Stomach smooth muscle (tissue), 2 donors: ENCODE data around the gene OR2AG1.

Experiments
- H3K27ac ChIP-seq: one replicate; pipeline ENCODE4 v1.7.0; 2013; ENCODE audit warnings: mild to moderate bottlenecking, low read length, inconsistent platforms
- H3K27me3 ChIP-seq, 2 donors: one replicate each; pipeline ENCODE4 v1.7.0; 2013; ENCODE audit warnings: low read length in 2 of 2; ENCODE audit not compliant: insufficient read depth in 2 of 2, control insufficient read depth in 1 of 2
- H3K36me3 ChIP-seq, 2 donors: one replicate each; pipeline ENCODE4 v1.7.0; 2013; ENCODE audit warnings: low read length in 2 of 2; ENCODE audit not compliant: control insufficient read depth in 2 of 2, insufficient read depth in 2 of 2
- H3K4me1 ChIP-seq: one replicate; pipeline ENCODE4 v1.7.0; 2013; ENCODE audit warnings: low read length; ENCODE audit not compliant: control insufficient read depth, insufficient read depth
- H3K4me3 ChIP-seq, 2 donors: one replicate each; pipeline ENCODE4 v1.7.0; 2013; ENCODE audit warnings: low read length in 2 of 2
- H3K9ac ChIP-seq, 2 donors: one replicate each; pipeline ENCODE4 v1.7.0; 2013; ENCODE audit warnings: low read length in 2 of 2, mild to moderate bottlenecking in 1 of 2
- H3K9me3 ChIP-seq, 2 donors: one replicate each; pipeline ENCODE4 v1.7.0; 2013; ENCODE audit warnings: low read length in 2 of 2; ENCODE audit not compliant: control insufficient read depth in 2 of 2
- donor health status: healthy.
- donor health status: Pancreatic carcinoma.

OR2AG1 gene, protein sequence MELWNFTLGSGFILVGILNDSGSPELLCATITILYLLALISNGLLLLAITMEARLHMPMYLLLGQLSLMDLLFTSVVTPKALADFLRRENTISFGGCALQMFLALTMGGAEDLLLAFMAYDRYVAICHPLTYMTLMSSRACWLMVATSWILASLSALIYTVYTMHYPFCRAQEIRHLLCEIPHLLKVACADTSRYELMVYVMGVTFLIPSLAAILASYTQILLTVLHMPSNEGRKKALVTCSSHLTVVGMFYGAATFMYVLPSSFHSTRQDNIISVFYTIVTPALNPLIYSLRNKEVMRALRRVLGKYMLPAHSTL

DNA sequence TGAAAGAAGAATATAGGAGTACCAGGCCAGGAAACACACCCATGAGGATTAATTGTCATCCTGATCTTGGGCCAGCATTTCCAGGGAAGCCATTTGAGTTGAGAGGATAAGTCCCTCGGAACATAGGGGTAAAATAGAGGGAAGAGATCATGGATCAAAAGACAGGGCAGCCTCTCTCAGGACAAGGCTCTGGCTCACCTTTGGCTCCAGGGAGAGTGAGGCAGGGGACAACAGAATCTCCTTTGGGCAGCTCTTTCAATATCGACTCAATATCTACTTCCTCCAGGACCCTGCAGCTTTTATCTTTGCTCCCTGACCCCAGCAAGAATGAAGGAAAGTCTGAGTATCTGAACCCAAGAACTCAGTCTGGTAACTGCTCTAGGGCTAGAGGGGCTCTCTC lies at the start of gene OR2AG1:
Gene OR2AG1, plus strand, starts transcription at position 301 of the 400 bp plus-strand sequence. CDS start 2,018 bp downstream, outside the sequence.
- Histone ChIP-seq H3K9ac (no peak within 1 kb of the TSS), H3K4me3 (no peak within 1 kb of the TSS), H3K9me3 (no peaks in the 10 kb centered on the region), H3K36me3 (no peaks in the 10 kb centered on the region), H3K27me3 (no peaks in the 10 kb centered on the region), H3K4me1 (no peaks in the 10 kb centered on the region), H3K27ac (no peak within 1 kb of the TSS)

DNA sequence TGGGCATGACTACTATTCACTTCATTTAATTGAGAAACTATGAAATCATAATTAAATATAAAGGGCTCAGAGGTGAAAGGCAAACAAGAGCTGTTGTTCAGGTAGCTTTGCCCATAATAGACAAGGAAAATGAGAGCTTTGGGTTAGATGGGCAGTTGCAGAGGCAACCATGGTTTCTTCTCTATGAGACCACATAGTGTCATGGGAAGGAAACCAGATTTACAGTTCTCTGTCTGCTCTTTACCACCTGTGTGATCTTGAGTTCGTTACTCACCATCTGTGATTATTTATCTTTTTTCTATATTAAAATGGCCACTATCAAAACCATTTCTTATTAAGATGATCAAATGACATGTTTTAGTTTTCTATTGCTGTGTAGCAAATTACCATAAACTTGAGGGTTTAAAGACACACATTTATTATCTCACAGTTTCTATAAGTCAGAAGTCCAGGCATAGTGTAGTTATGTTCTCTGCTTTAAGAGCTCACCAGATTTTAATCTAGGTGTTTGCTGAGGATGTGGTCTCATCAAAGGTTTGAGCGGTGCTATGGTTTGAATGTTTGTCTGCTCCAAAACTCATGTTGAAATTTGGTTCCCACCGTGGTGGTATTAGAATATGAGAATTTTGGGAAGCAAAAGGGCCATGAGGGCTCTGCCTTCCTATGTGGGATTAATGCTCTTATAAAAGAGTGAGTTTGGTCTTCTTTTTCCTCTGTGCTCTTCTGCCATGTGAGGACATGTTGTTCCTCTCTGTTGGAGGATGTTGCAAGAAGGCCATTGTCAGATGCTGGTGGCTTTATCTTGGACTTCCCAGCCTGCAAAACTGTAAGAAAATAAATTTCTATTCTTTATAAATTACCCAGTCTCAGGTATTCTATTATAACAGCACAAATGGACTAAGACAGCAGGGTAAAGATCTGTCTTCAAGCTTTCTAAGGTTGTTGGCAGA lies 49.2 kb upstream of the OR2AG1 start:
- Histone ChIP-seq H3K4me1 (no peaks in the 10 kb centered on the region), H3K4me3 (no peak overlapping the region), H3K9me3 (no peaks in the 10 kb centered on the region), H3K36me3 (no peaks in the 10 kb centered on the region), H3K9ac (no peak overlapping the region), H3K27ac (no peak overlapping the region), H3K27me3 (no peaks in the 10 kb centered on the region)

DNA sequence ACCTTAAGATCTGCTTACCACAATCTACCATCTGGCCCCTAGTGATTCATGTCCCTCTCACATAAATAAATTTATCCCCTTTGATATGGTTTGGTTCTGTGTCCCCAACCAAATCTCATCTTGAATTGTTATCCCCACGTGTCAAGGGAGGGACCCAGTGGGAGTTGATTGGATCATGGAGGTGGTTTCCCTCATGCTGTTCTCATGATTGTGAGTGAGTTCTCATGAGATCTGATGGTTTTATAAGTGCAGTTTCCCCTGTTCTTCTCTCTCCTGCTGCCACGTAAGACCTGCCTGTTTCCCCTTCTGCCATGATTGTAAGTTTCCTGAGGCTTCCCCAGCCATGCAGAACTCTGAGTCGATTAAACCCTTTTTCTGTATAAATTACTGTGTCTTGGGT lies 48.2 kb upstream of the OR2AG1 start:
- H3K4me3 ChIP-seq: no peak overlapping the region
- no peak overlapping the region for H3K27ac ChIP-seq
- no peaks in the 10 kb centered on the region for H3K27me3 ChIP-seq
- no peaks in the 10 kb centered on the region for H3K36me3 ChIP-seq
- no peaks in the 10 kb centered on the region for H3K9me3 ChIP-seq
- H3K4me1 ChIP-seq: no peaks in the 10 kb centered on the region
- no peak overlapping the region for H3K9ac ChIP-seq

DNA sequence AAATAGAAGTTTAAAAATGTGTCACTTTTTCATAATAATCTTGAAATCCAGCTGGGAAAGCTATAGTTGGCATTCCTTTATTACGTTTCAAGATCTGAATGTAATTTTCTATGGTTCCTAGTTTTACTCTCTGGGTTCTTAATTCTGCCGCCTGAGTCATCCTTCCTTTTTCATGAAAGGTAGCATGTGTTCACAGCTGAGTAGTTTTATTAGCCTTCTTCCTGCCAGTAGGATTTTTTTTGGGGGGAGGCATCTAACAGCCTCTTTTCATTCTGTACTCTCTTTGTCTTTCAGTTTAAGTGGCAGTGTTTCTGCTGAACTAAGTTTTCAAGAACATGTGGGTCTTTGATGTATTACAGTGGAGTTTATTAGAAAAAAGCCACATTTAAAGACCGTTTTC lies 47.5 kb upstream of the OR2AG1 start:
- no peaks in the 10 kb centered on the region for H3K9me3 ChIP-seq
- no peak overlapping the region for H3K27ac ChIP-seq
- H3K9ac ChIP-seq: no peak overlapping the region
- no peak overlapping the region for H3K4me3 ChIP-seq
- no peaks in the 10 kb centered on the region for H3K36me3 ChIP-seq
- no peaks in the 10 kb centered on the region for H3K27me3 ChIP-seq
- H3K4me1 ChIP-seq: no peaks in the 10 kb centered on the region

DNA sequence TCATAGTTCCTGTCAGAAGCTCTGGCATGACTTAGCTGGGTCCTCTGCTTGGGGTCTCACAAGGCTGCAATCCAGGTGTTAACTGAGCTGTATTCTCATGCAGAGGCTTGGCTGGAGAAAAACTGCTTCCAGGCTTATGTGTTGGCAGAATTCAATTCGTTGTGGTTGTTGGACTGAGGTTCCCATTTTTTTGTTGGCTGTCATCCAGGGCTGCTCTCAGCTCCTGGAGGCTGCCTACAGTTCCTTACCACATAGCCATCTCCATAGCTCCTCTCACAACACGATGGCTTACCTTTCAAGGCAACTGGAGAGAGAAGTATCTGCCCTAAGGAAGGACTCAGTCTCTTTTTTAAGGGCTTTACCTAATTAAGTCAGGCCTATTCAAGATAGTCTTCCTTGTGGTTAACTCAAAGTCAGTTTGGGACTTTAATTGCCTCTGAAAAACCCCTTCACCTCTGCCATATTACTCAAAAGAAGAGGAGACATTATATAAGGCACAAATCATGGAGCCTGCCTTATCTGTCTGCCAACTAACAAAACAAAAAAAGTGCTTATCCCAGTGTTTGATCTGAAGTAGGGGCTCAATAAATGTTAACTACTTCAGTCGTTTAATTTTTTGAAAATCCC lies 46.2 kb upstream of the OR2AG1 start:
- Histone ChIP-seq H3K36me3 (no peaks in the 10 kb centered on the region), H3K4me1 (no peaks in the 10 kb centered on the region), H3K4me3 (no peak overlapping the region), H3K9ac (no peak overlapping the region), H3K27ac (no peak overlapping the region), H3K9me3 (no peaks in the 10 kb centered on the region), H3K27me3 (no peaks in the 10 kb centered on the region)

DNA sequence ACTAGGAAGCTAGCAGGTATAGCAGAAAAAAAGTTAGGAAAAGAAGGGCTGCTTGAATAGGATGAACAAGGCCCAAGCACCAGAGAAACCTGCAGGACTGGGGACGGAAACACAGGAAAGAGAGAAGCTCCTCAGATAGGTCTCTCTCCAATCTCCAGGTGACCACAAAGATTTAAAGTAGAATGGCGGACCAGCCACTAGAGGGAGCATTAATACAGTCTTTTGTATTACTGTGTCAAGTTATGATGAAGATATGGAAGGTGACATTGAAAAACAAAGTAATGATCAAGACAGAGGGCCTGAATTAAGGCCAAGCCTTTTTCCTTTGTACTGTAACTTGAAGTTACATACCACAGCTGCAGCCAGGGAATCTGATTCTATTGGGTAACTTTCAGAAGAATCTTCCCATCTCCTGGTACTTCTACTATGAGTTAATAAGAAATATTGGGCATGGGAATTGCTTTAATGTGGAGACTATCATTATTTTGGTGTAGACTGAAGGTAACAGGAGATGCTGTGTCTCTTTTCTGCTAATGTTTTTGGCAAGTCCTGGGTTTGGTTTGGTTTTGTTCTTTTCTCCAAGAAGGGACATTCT lies 44.9 kb upstream of the OR2AG1 start:
- Histone ChIP-seq H3K9me3 (no peaks in the 10 kb centered on the region), H3K4me1 (no peaks in the 10 kb centered on the region), H3K27me3 (no peaks in the 10 kb centered on the region), H3K27ac (no peak overlapping the region), H3K4me3 (no peak overlapping the region), H3K36me3 (no peaks in the 10 kb centered on the region), H3K9ac (no peak overlapping the region)

DNA sequence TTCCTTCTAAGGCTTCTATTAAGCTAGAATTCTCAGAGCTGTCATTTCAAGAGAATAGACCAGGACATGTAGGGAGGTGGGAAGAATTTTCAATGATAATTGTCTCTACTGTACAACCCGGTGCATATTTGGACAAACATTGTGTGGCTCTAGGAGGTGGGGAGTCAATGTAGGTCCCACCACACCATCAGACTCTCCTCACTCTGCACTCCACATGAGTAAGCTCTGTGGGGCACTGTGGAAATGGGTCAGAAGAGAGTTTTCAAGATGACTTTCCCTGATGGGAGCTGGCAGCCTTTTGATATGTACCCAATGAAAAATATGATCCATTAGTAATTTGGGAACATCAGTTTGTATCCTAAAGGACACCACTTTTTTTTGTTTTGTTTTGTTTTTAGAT lies 44.2 kb upstream of the OR2AG1 start:
- H3K4me1 ChIP-seq: no peaks in the 10 kb centered on the region
- no peak overlapping the region for H3K27ac ChIP-seq
- H3K27me3 ChIP-seq: no peaks in the 10 kb centered on the region
- no peaks in the 10 kb centered on the region for H3K36me3 ChIP-seq
- H3K9me3 ChIP-seq: no peaks in the 10 kb centered on the region
- no peak overlapping the region for H3K9ac ChIP-seq
- H3K4me3 ChIP-seq: no peak overlapping the region

DNA sequence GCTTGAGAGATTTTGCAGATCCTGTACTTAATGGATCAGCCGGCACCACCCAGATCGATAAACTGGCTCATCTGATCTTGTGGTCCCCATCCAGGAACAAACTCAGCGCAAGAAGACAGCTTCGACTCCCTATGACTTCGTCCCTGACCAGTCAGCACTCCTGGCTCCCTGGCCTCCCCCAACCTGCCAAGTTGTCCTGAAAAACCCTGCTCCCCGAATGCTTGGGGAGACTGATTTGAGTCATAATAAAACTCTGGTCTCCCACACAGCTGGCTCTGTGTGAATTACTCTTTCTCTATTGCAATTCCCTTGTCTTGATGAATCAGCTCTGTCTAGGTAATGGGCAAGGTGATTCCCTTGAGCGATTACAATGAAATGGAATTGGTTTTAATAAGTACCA lies 40.6 kb upstream of the OR2AG1 start:
- Histone ChIP-seq H3K27ac (no peak overlapping the region), H3K4me1 (no peaks in the 10 kb centered on the region), H3K27me3 (no peaks in the 10 kb centered on the region), H3K36me3 (no peaks in the 10 kb centered on the region), H3K9me3 (no peaks in the 10 kb centered on the region), H3K9ac (no peak overlapping the region), H3K4me3 (no peak overlapping the region)

DNA sequence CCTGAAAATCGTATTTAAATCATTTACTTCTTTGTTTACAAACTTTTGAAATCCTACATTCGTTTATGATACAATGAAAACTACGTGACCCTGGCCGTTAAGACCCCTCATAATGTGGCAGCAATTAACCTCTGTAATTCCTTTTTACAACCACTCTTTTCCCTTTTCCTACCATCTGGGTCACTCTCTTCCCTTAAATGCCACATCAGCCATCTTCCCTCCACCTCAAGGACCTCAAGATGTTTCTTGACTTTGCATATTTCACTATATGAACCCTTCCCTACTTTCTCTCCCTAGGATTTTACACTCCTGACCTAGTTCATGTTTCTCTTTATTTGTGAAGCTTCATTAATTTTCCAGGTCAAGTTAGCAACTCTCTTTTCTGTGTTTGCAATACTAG lies 37.8 kb upstream of the OR2AG1 start:
- H3K36me3 ChIP-seq: no peaks in the 10 kb centered on the region
- H3K9ac ChIP-seq: no peak overlapping the region
- H3K4me3 ChIP-seq: no peak overlapping the region
- H3K4me1 ChIP-seq: no peaks in the 10 kb centered on the region
- H3K27ac ChIP-seq: no peak overlapping the region
- no peaks in the 10 kb centered on the region for H3K27me3 ChIP-seq
- H3K9me3 ChIP-seq: no peaks in the 10 kb centered on the region

DNA sequence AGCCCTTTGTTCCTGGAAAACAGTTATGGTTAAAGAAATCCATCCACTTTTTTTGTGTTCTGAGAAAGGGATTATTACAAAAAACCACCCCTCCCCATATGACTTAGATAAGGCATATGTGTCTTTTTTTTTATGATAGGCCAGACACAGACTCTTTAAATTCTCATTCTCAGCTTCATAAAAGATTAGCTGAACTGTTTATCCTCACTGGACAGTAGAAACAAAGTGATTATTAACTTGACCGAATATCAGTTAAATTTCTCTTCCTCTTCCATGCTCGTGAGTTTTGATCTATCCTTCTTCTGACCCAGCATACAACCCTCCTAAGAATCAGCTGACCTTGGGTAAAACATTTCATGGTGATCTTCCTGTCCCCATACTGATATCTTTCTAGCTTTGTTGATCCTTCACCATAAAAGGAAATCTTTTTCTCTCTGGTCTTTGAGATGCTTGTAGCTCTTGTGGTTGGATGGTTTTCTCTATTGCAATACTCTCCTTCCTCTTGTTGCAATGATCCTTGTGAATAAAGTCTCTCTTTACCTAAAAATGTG lies 37.3 kb upstream of the OR2AG1 start:
- Histone ChIP-seq H3K27ac (no peak overlapping the region), H3K27me3 (no peaks in the 10 kb centered on the region), H3K4me1 (no peaks in the 10 kb centered on the region), H3K9ac (no peak overlapping the region), H3K36me3 (no peaks in the 10 kb centered on the region), H3K4me3 (no peak overlapping the region), H3K9me3 (no peaks in the 10 kb centered on the region)
